ENCODE results near the gene ALKBH5. TPM values are rescaled to one million over a fixed set of nuclear protein-coding genes. Genes with fewer than 3 reads are reported as not detected.

ALKBH5 gene
- total and polyA plus RNA-seq, 9 of the 15 experiments (the other 6 are each of a cell fraction or from before 2014, with no cell fraction given) = 11.4 to 70.0 (median 47.4) TPM

DNA sequence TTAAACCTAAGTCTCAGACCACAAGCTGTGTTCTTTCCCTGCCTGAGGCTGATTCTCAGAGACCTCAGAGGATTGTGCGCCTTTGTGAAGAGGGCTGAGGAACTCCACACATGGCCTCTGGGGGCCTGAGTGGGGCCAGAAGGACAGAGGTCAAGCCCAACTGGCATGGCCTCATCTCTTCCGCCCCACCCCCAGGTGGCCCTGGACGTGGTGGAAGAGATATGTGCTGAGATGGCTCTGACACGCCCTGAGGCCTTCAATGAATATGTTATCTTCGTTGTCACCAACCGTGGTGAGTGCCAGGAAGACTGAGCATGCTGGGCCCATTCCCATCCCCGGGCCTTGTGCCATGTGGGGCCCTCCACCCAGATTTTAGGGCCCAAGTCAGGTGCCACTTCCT is 20.1 kb upstream of the ALKBH5 start (continued):
- TF ChIP-seq, protein P1, sequence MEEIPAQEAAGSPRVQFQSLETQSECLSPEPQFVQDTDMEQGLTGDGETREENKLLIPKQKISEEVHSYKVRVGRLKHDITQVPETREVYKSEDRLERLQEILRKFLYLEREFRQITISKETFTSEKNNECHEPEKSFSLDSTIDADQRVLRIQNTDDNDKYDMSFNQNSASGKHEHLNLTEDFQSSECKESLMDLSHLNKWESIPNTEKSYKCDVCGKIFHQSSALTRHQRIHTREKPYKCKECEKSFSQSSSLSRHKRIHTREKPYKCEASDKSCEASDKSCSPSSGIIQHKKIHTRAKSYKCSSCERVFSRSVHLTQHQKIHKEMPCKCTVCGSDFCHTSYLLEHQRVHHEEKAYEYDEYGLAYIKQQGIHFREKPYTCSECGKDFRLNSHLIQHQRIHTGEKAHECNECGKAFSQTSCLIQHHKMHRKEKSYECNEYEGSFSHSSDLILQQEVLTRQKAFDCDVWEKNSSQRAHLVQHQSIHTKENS (CRISPR knock-in tag; IDR thresholded peaks at IDR 0.05) = no peak
- TF ChIP-seq EGR1 (conservative IDR thresholded peaks at IDR 0.05) = no peak
- no peak for TF ChIP-seq FOXJ2 (tag; IDR thresholded peaks at IDR 0.05)
- TF ChIP-seq, protein P2, sequence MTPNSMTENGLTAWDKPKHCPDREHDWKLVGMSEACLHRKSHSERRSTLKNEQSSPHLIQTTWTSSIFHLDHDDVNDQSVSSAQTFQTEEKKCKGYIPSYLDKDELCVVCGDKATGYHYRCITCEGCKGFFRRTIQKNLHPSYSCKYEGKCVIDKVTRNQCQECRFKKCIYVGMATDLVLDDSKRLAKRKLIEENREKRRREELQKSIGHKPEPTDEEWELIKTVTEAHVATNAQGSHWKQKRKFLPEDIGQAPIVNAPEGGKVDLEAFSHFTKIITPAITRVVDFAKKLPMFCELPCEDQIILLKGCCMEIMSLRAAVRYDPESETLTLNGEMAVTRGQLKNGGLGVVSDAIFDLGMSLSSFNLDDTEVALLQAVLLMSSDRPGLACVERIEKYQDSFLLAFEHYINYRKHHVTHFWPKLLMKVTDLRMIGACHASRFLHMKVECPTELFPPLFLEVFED (CRISPR knock-in tag; conservative IDR thresholded peaks at IDR 0.05) = no peak
- TF ChIP-seq KLF13 (tag; IDR thresholded peaks at IDR 0.05; ENCODE audit: borderline replicate concordance, low read depth) = no peak
- TF ChIP-seq, protein P3, sequence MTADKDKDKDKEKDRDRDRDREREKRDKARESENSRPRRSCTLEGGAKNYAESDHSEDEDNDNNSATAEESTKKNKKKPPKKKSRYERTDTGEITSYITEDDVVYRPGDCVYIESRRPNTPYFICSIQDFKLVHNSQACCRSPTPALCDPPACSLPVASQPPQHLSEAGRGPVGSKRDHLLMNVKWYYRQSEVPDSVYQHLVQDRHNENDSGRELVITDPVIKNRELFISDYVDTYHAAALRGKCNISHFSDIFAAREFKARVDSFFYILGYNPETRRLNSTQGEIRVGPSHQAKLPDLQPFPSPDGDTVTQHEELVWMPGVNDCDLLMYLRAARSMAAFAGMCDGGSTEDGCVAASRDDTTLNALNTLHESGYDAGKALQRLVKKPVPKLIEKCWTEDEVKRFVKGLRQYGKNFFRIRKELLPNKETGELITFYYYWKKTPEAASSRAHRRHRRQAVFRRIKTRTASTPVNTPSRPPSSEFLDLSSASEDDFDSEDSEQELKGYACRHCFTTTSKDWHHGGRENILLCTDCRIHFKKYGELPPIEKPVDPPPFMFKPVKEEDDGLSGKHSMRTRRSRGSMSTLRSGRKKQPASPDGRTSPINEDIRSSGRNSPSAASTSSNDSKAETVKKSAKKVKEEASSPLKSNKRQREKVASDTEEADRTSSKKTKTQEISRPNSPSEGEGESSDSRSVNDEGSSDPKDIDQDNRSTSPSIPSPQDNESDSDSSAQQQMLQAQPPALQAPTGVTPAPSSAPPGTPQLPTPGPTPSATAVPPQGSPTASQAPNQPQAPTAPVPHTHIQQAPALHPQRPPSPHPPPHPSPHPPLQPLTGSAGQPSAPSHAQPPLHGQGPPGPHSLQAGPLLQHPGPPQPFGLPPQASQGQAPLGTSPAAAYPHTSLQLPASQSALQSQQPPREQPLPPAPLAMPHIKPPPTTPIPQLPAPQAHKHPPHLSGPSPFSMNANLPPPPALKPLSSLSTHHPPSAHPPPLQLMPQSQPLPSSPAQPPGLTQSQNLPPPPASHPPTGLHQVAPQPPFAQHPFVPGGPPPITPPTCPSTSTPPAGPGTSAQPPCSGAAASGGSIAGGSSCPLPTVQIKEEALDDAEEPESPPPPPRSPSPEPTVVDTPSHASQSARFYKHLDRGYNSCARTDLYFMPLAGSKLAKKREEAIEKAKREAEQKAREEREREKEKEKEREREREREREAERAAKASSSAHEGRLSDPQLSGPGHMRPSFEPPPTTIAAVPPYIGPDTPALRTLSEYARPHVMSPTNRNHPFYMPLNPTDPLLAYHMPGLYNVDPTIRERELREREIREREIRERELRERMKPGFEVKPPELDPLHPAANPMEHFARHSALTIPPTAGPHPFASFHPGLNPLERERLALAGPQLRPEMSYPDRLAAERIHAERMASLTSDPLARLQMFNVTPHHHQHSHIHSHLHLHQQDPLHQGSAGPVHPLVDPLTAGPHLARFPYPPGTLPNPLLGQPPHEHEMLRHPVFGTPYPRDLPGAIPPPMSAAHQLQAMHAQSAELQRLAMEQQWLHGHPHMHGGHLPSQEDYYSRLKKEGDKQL (CRISPR knock-in tag; IDR thresholded peaks at IDR 0.05; ENCODE audit: borderline replicate concordance) = no peak
- TF ChIP-seq TCF3 (CRISPR knock-in tag; IDR thresholded peaks at IDR 0.05) = peak; percentile 26
- TF ChIP-seq SRF (CRISPR knock-in tag; IDR thresholded peaks at IDR 0.05) = no peak
- TF ChIP-seq, protein P4, sequence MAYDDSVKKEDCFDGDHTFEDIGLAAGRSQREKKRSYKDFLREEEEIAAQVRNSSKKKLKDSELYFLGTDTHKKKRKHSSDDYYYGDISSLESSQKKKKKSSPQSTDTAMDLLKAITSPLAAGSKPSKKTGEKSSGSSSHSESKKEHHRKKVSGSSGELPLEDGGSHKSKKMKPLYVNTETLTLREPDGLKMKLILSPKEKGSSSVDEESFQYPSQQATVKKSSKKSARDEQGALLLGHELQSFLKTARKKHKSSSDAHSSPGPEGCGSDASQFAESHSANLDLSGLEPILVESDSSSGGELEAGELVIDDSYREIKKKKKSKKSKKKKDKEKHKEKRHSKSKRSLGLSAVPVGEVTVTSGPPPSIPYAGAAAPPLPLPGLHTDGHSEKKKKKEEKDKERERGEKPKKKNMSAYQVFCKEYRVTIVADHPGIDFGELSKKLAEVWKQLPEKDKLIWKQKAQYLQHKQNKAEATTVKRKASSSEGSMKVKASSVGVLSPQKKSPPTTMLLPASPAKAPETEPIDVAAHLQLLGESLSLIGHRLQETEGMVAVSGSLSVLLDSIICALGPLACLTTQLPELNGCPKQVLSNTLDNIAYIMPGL (CRISPR knock-in tag; IDR thresholded peaks at IDR 0.05) = no peak
- TF ChIP-seq, protein P5, sequence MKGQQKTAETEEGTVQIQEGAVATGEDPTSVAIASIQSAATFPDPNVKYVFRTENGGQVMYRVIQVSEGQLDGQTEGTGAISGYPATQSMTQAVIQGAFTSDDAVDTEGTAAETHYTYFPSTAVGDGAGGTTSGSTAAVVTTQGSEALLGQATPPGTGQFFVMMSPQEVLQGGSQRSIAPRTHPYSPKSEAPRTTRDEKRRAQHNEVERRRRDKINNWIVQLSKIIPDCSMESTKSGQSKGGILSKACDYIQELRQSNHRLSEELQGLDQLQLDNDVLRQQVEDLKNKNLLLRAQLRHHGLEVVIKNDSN (CRISPR knock-in tag; IDR thresholded peaks at IDR 0.05) = no peak
- TF ChIP-seq ZNF75A (CRISPR knock-in tag; IDR thresholded peaks at IDR 0.05) = no peak
- TF ChIP-seq CHCHD3 (CRISPR knock-in tag; IDR thresholded peaks at IDR 0.05) = no peak
- no peak for TF ChIP-seq JUN (IDR thresholded peaks at IDR 0.05; ENCODE audit: borderline replicate concordance, low read depth, low read length)
- no peak for TF ChIP-seq JUN (CRISPR knock-in tag; IDR thresholded peaks at IDR 0.05; ENCODE audit: borderline replicate concordance)
- no peak for TF ChIP-seq CSDE1 (IDR thresholded peaks at IDR 0.05)
- no peak for TF ChIP-seq POLR2A (conservative IDR thresholded peaks at IDR 0.05)
- TF ChIP-seq CREM (IDR thresholded peaks at IDR 0.05; ENCODE audit: low read depth) = peak; percentile 31; the same call in 1 of the 2 replicates
